HepG2 (cell line): Measurements from ENCODE around the gene GDF7. TPM values are rescaled to one million over a fixed set of nuclear protein-coding genes. Genes with fewer than 3 reads are reported as not detected.

Source experiments
- CENPBD1 ChIP-seq: sonication (generic); formaldehyde crosslinking; IDR thresholded peaks from 2 replicates; pipeline ENCODE4 v1.8.0; 2022; ENCODE audit warnings: missing genetic modification reagents, low read depth, mild to moderate bottlenecking, borderline replicate concordance
- ELF3 ChIP-seq: IDR thresholded peaks from 2 replicates; pipeline ENCODE4 v1.6.1; 2016; ENCODE audit warnings: missing genetic modification reagents, missing compliant biosample characterization
- ERF ChIP-seq: IDR thresholded peaks from 2 replicates; pipeline ENCODE4 v1.6.1; 2018; ENCODE audit warnings: missing biosample characterization, missing genetic modification reagents
- FOXM1 ChIP-seq: sonication (generic); formaldehyde crosslinking; IDR thresholded peaks from 2 replicates; pipeline ENCODE4 v1.5.0; 2020; ENCODE audit warnings: missing genetic modification reagents
- HMG20A ChIP-seq: IDR thresholded peaks from 2 replicates; pipeline ENCODE4 v1.6.1; 2016; ENCODE audit warnings: borderline replicate concordance
- MBD4 ChIP-seq: IDR thresholded peaks from 2 replicates; pipeline ENCODE4 v1.6.1; 2012; ENCODE audit warnings: low read length, inconsistent platforms, borderline replicate concordance
- MEIS2 ChIP-seq: sonication (generic); formaldehyde crosslinking; IDR thresholded peaks from 2 replicates; pipeline ENCODE4 v1.9.0; 2021; ENCODE audit warnings: mild to moderate bottlenecking, missing genetic modification reagents
- RBAK ChIP-seq: sonication (generic); formaldehyde crosslinking; IDR thresholded peaks from 2 replicates; pipeline ENCODE4 v1.5.1; 2020; ENCODE audit warnings: mild to moderate bottlenecking, missing genetic modification reagents
- SAP130 ChIP-seq: IDR thresholded peaks from 2 replicates; pipeline ENCODE4 v1.6.1; 2016; ENCODE audit warnings: low read depth
- SNAPC2 ChIP-seq: sonication (generic); formaldehyde crosslinking; IDR thresholded peaks from 2 replicates; pipeline ENCODE4 v1.8.1; 2022; ENCODE audit warnings: mild to moderate bottlenecking, missing genetic modification reagents
- TAF15 ChIP-seq: fragments of 200-400 bp; formaldehyde crosslinking; IDR thresholded peaks from one replicate; pipeline ENCODE4 v1.6.1; 2018; ENCODE audit warnings: mild to moderate bottlenecking, low read depth, low read length; ENCODE audit not compliant: poor library complexity, severe bottlenecking
- ZEB1 ChIP-seq: IDR thresholded peaks from 2 replicates; pipeline ENCODE4 v1.6.1; 2012; ENCODE audit warnings: mild to moderate bottlenecking, low read depth, inconsistent platforms; ENCODE audit not compliant: insufficient replicate concordance
- ZFP36L2 ChIP-seq: sonication (generic); formaldehyde crosslinking; IDR thresholded peaks from 2 replicates; pipeline ENCODE4 v1.4.0; 2020; ENCODE audit warnings: missing genetic modification reagents
- ZFP41 ChIP-seq: sonication (generic); formaldehyde crosslinking; IDR thresholded peaks from 2 replicates; pipeline ENCODE4 v1.4.0; 2020; ENCODE audit warnings: mild to moderate bottlenecking, missing genetic modification reagents, borderline replicate concordance
- ZIK1 ChIP-seq: sonication (generic); formaldehyde crosslinking; IDR thresholded peaks from 2 replicates; pipeline ENCODE4 v1.5.0; 2020; ENCODE audit warnings: mild to moderate bottlenecking, low read depth, missing genetic modification reagents, borderline replicate concordance
- ZKSCAN5 ChIP-seq: sonication (generic); formaldehyde crosslinking; IDR thresholded peaks from 2 replicates; pipeline ENCODE4 v1.5.1; 2020; ENCODE audit warnings: mild to moderate bottlenecking, missing genetic modification reagents
- ZNF280B ChIP-seq: sonication (generic); formaldehyde crosslinking; IDR thresholded peaks from 2 replicates; pipeline ENCODE4 v1.5.0; 2020; ENCODE audit warnings: missing genetic modification reagents, mild to moderate bottlenecking, borderline replicate concordance
- ZNF3 ChIP-seq: IDR thresholded peaks from 2 replicates; pipeline ENCODE4 v1.7.0; 2017; ENCODE audit warnings: inconsistent platforms
- ZNF512B ChIP-seq: sonication (generic); formaldehyde crosslinking; IDR thresholded peaks from 2 replicates; pipeline ENCODE4 v1.5.1; 2020; ENCODE audit warnings: missing genetic modification reagents, mild to moderate bottlenecking, borderline replicate concordance
- ZNF660 ChIP-seq: sonication (generic); formaldehyde crosslinking; IDR thresholded peaks from 2 replicates; pipeline ENCODE4 v1.5.1; 2020; ENCODE audit warnings: mild to moderate bottlenecking, low read depth, missing genetic modification reagents, borderline replicate concordance
- ZNF672 ChIP-seq: sonication (generic); formaldehyde crosslinking; IDR thresholded peaks from 2 replicates; pipeline ENCODE4 v1.8.1; 2022; ENCODE audit warnings: missing genetic modification reagents
- ZNF740 ChIP-seq: sonication (generic); formaldehyde crosslinking; IDR thresholded peaks from 2 replicates; pipeline ENCODE4 v1.4.0; 2020; ENCODE audit warnings: missing genetic modification reagents
- ZNF747 ChIP-seq: sonication (generic); formaldehyde crosslinking; IDR thresholded peaks from 2 replicates; pipeline ENCODE4 v1.8.1; 2023; ENCODE audit warnings: missing genetic modification reagents, mild to moderate bottlenecking, borderline replicate concordance
- ZNF781 ChIP-seq: sonication (generic); formaldehyde crosslinking; IDR thresholded peaks from 2 replicates; pipeline ENCODE4 v1.5.1; 2020; ENCODE audit warnings: borderline replicate concordance, mild to moderate bottlenecking, missing genetic modification reagents; ENCODE audit errors: not compliant biosample characterization
- ZNF839 ChIP-seq: sonication (generic); formaldehyde crosslinking; IDR thresholded peaks from 2 replicates; pipeline ENCODE4 v1.4.0; 2020; ENCODE audit warnings: missing genetic modification reagents, mild to moderate bottlenecking, borderline replicate concordance
- polyA plus RNA-seq, 8 experiments: library from polyadenylated mRNA; depleted of rRNA in 3 of 8; stranded (reverse) in 7 of 8; unstranded in 1 of 8; fragments of >200 nt; fragmentation: Illumina TruSeq in 4 of 8; extraction: Trizol in 4 of 8; gene quantifications; 2 replicates each; pipeline versions ENCODE4 v1.2.1 to v1.2.3, GENCODE V29; 2011 to 2016; ENCODE audit warnings: low read depth in 4 of 8, missing spikeins in 1 of 8, mixed read lengths in 1 of 8; ENCODE audit not compliant: insufficient read depth in 1 of 8
- total RNA-seq, 5 experiments: library from RNA; depleted of rRNA; stranded (reverse); fragments of >200 nt; fragmentation: Illumina TruSeq; extraction: Trizol; gene quantifications; 2 replicates each; pipeline ENCODE4 v1.2.3, GENCODE V29; 2016; ENCODE audit warnings: low read depth in 1 of 5
- TF ChIP-seq, protein P1 (sequence below): fragments of 450-650 bp; IDR thresholded peaks from 2 replicates; pipeline ENCODE4 v1.6.1; 2017

GDF7 gene
- total and polyA plus RNA-seq, 2 of the 13 experiments (the other 11 are each of a cell fraction or from before 2014, with no cell fraction given): 1.6 to 15.0 TPM

DNA sequence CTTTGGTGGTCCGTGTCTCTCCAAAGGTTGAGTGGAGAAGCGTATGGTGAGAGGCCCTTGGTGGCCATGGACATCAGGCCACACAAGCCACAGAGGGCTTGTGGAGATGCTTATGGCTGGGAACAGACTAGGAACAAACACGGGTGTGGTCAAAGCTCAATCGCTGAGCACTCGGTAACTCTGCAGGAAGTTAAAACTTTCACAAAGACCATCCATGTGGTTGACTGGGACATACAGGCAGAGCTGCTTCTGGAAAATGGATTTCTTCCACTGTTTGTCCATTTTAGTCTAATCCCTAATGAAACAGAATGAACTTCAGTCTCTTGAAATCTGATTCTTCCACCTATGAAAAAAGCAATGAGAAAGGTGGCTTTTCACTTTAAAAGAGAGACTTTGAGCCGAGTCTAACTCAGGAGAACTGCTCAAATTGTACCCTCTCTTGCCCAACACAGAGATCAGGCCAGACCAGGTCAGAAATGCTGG is 17.7 kb downstream of the GDF7 start (continued):
- TF ChIP-seq MBD4 (no peak), RBAK (CRISPR knock-in tag) (no peak), FOXM1 (CRISPR knock-in tag) (no peak), MEIS2 (CRISPR knock-in tag) (no peak), TAF15 (no peak), ZNF740 (CRISPR knock-in tag) (no peak), ZNF781 (CRISPR knock-in tag) (no peak), ZIK1 (CRISPR knock-in tag) (no peak), ZNF3 (CRISPR knock-in tag) (no peak), ZFP41 (no peak), ZNF747 (no peak), ZEB1 (no peak), ZNF839 (CRISPR knock-in tag) (no peak), ZNF280B (no peak), ELF3 (peak; percentile 63; the same call in 1 of the 2 replicates), ZNF672 (CRISPR knock-in tag) (no peak), SNAPC2 (CRISPR knock-in tag) (no peak), CENPBD1 (no peak), ZNF512B (CRISPR knock-in tag) (no peak), HMG20A (CRISPR knock-in tag) (no peak), SAP130 (CRISPR knock-in tag) (peak; percentile 50; the same call in 1 of the 2 replicates), ZNF660 (CRISPR knock-in tag) (no peak), ZKSCAN5 (no peak), ERF (0 out of 2 replicates have a peak, but pooled peaks have one; percentile 25), ZFP36L2 (CRISPR knock-in tag) (no peak)
- TF ChIP-seq, protein P1, sequence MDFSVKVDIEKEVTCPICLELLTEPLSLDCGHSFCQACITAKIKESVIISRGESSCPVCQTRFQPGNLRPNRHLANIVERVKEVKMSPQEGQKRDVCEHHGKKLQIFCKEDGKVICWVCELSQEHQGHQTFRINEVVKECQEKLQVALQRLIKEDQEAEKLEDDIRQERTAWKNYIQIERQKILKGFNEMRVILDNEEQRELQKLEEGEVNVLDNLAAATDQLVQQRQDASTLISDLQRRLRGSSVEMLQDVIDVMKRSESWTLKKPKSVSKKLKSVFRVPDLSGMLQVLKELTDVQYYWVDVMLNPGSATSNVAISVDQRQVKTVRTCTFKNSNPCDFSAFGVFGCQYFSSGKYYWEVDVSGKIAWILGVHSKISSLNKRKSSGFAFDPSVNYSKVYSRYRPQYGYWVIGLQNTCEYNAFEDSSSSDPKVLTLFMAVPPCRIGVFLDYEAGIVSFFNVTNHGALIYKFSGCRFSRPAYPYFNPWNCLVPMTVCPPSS: no peak
